ENCODE results near the gene ZNF414.

The ZNF414 gene

GRCh38 chr19:8531470-8531869 lies 17.5 kb upstream of the ZNF414 start:
- no peak for DNase-seq (ENCODE audit: low read depth)
- no peak for TF ChIP-seq CTCF (IDR thresholded peaks at IDR 0.05; ENCODE audit: control insufficient read depth, insufficient read depth, low read depth, low read length, missing control alignments)
- no peak overlapping the region for H3K4me3 ChIP-seq (ENCODE audit: control insufficient read depth, low read depth, low read length)

GRCh38 chr19:8530061-8530679 lies 16.2 kb upstream of the ZNF414 start:
- no peak for DNase-seq (ENCODE audit: low read depth)
- no peak overlapping the region for H3K4me3 ChIP-seq (ENCODE audit: control insufficient read depth, low read depth, low read length)
- TF ChIP-seq CTCF (IDR thresholded peaks at IDR 0.05; ENCODE audit: control insufficient read depth, insufficient read depth, low read depth, low read length, missing control alignments), result no peak

- no peak overlapping the region for H3K4me3 ChIP-seq (ENCODE audit: control insufficient read depth, low read depth, low read length)
- DNase-seq (ENCODE audit: low read depth), result no peak
- no peak for TF ChIP-seq CTCF (IDR thresholded peaks at IDR 0.05; ENCODE audit: control insufficient read depth, insufficient read depth, low read depth, low read length, missing control alignments)
Measured at GRCh38 chr19:8529369-8530006, 15.5 kb upstream of the ZNF414 start.

GRCh38 chr19:8528500-8528899 lies 14.5 kb upstream of the ZNF414 start:
- TF ChIP-seq CTCF (IDR thresholded peaks at IDR 0.05; ENCODE audit: control insufficient read depth, insufficient read depth, low read depth, low read length, missing control alignments), result no peak
- H3K4me3 ChIP-seq (ENCODE audit: control insufficient read depth, low read depth, low read length), result no peak overlapping the region
- DNase-seq (ENCODE audit: low read depth), result no peak

GRCh38 chr19:8526345-8527091 lies 12.6 kb upstream of the ZNF414 start:
- H3K4me3 ChIP-seq (ENCODE audit: control insufficient read depth, low read depth, low read length), result peak overlapping the region; percentile 99

GRCh38 chr19:8525401-8525684 lies 11.4 kb upstream of the ZNF414 start:
- peak overlapping the region; percentile 58 for H3K4me3 ChIP-seq (ENCODE audit: control insufficient read depth, low read depth, low read length)
- peak; percentile 42 for TF ChIP-seq CTCF (IDR thresholded peaks at IDR 0.05; ENCODE audit: control insufficient read depth, insufficient read depth, low read depth, low read length, missing control alignments)

More at GRCh38 chr19:8526345-8527091, 12.6 kb upstream of the ZNF414 start:
- no peak for TF ChIP-seq CTCF (IDR thresholded peaks at IDR 0.05; ENCODE audit: control insufficient read depth, insufficient read depth, low read depth, low read length, missing control alignments)
- no peak for DNase-seq (ENCODE audit: low read depth)

More at GRCh38 chr19:8525401-8525684, 11.4 kb upstream of the ZNF414 start:
- no peak for DNase-seq (ENCODE audit: low read depth)

Data from AG09309 (cell line).